Mucosa of stomach (tissue), 1 donor: ENCODE measurements around the gene ACVR1.

Source experiments
- H3K27me3 ChIP-seq: one replicate; pipeline ENCODE4 v1.7.0; 2013; ENCODE audit warnings: mild to moderate bottlenecking, low read length; ENCODE audit not compliant: control insufficient read depth, insufficient read depth
- H3K36me3 ChIP-seq: one replicate; pipeline ENCODE4 v1.7.0; 2013; ENCODE audit warnings: low read length; ENCODE audit not compliant: control insufficient read depth, insufficient read depth
- H3K4me1 ChIP-seq: one replicate; pipeline ENCODE4 v1.7.0; 2013; ENCODE audit warnings: mild to moderate bottlenecking, low read length; ENCODE audit not compliant: control insufficient read depth, insufficient read depth
- H3K4me3 ChIP-seq: one replicate; pipeline ENCODE4 v1.7.0; 2013; ENCODE audit warnings: low read length
- H3K9ac ChIP-seq: one replicate; pipeline ENCODE4 v1.7.0; 2013; ENCODE audit warnings: mild to moderate bottlenecking, low read length, moderate library complexity
- H3K9me3 ChIP-seq: one replicate; pipeline ENCODE4 v1.7.0; 2013; ENCODE audit warnings: mild to moderate bottlenecking, low read length, moderate library complexity; ENCODE audit not compliant: control insufficient read depth
- donor health status: Pancreatic carcinoma.

Gene ACVR1

DNA sequence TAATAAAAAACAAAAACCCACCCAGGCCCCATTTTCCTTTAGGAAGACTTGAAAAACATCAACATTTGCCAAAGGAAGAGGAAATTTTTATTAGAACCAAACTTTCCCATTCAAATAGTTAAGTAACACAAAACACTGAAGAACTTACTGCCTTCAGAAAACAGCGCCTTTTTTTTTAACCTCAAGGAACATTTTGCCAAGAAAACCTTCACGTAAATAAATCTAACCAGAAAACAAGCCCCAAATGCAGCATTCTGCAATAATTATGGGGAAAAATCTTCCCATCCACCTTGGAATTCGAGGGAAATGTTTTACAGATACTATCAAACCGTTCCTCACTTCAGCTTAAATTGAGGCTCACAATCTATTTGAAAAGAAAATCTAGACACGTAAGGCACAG lies 56.4 kb downstream of the ACVR1 start:
- no peak overlapping the region for H3K4me3 ChIP-seq
- H3K9ac ChIP-seq: no peak overlapping the region
- no peaks in the 10 kb centered on the region for H3K9me3 ChIP-seq
- peaks cover 8% of the 10 kb centered on the region for H3K4me1 ChIP-seq
- H3K36me3 ChIP-seq: peaks cover 5% of the 10 kb centered on the region
- no peaks in the 10 kb centered on the region for H3K27me3 ChIP-seq

DNA sequence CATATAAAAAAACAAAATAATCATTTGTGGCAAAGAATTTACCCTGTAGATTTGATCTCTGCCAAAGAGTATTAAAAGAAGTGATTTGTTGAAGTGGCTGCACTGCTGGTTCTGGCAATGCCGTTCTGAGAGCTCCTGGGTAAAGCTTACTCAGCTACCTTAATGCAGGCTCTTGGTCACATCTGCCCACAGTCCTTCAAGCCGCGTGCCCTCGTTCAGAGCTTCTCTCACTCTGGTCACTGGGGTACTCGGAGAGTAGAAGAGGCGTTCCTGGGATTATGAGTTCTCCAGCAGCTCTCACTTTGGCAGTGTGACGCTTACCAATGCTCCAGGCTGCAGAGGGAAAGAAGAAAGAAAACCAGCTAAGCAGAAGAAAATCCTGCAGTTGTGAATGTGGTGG lies 57.9 kb downstream of the ACVR1 start:
- no peaks in the 10 kb centered on the region for H3K27me3 ChIP-seq
- H3K9me3 ChIP-seq: no peaks in the 10 kb centered on the region
- no peak overlapping the region for H3K9ac ChIP-seq
- H3K4me3 ChIP-seq: no peak overlapping the region
- H3K36me3 ChIP-seq: peaks cover 5% of the 10 kb centered on the region
- peaks cover 8% of the 10 kb centered on the region for H3K4me1 ChIP-seq

DNA sequence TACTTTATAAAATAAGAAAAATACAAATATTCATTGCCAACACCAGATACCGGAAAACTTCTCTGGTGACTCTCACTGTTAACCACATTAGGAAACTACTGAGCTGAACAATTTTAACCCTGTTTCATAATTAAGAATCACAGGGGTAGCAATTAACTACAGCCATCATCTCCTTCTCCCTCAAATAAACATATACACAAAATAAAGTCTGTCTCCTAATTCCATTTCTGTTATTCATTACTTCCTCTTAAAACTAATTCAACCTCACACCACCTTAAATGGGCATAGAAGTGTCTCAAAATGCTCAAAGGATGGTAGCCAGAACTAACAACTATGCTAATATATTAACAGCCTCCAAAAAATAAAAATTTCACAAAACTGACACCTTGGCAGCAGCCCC lies 60.7 kb downstream of the ACVR1 start:
- H3K4me3 ChIP-seq: no peak overlapping the region
- no peaks in the 10 kb centered on the region for H3K9me3 ChIP-seq
- no peaks in the 10 kb centered on the region for H3K27me3 ChIP-seq
- H3K4me1 ChIP-seq: no peaks in the 10 kb centered on the region
- peaks cover 5% of the 10 kb centered on the region for H3K36me3 ChIP-seq
- H3K9ac ChIP-seq: no peak overlapping the region

DNA sequence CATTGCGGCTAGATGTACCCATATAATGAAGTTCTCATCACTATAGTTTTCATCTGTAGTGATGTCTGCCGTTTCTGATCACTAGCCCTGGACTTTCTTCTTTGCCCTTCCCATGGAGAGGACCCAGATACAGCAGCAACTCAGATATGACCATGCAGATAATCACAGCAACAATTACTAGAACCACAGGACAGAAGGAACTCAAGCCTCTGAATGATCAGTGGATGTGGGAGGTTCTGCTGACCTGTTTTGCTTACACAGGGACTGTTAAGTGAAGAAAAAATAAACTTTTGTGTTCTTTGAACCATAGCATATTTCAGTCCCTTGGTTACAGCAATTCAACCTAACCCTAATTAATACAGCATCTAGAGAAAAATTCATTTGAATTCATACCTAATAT lies 62.7 kb downstream of the ACVR1 start:
- Histone ChIP-seq H3K36me3 (peaks cover 5% of the 10 kb centered on the region), H3K27me3 (no peaks in the 10 kb centered on the region), H3K4me3 (no peak overlapping the region), H3K9ac (no peak overlapping the region), H3K4me1 (no peaks in the 10 kb centered on the region), H3K9me3 (no peaks in the 10 kb centered on the region)

DNA sequence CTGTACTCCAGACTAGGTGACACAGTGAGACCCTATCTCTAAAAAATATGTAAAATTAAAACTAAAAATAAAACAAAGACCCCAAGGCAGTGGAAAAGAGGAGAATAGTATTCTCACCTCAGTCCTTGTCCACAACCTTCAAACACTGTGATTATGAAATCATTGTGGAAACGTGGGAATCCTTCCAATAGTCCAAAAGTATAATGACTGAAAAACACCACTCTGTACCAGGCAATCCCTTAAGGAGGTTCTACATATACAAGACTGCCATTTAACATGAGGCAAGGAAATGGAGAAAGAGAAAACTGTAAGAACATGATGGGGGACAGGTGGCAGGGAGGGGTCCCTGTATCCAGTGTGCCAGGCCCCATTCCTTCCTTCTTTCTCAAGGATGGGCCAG lies 66.1 kb downstream of the ACVR1 start:
- Histone ChIP-seq H3K9me3 (no peaks in the 10 kb centered on the region), H3K27me3 (no peaks in the 10 kb centered on the region), H3K9ac (no peak overlapping the region), H3K36me3 (no peaks in the 10 kb centered on the region), H3K4me1 (no peaks in the 10 kb centered on the region), H3K4me3 (no peak overlapping the region)

DNA sequence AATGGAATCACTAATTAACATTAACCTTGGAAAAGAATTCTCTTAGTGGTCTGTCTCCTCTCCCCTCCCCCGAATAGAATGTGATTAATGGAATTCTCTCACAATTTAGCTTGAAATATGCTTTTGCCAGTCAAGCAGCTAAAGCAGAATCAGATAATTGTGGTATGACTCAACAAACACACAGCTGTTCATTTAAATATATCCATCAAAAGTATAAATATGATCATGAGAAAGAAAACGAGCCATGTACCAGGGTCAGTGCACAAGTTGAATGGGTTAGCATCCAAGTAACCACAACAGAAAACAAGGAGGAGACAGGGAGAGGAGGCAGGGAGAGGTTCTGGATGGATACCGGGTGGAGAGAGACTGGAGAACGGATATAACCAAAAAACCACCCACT lies 66.9 kb downstream of the ACVR1 start:
- no peaks in the 10 kb centered on the region for H3K36me3 ChIP-seq
- H3K27me3 ChIP-seq: no peaks in the 10 kb centered on the region
- no peaks in the 10 kb centered on the region for H3K9me3 ChIP-seq
- H3K4me1 ChIP-seq: no peaks in the 10 kb centered on the region
- no peak overlapping the region for H3K4me3 ChIP-seq
- no peak overlapping the region for H3K9ac ChIP-seq

DNA sequence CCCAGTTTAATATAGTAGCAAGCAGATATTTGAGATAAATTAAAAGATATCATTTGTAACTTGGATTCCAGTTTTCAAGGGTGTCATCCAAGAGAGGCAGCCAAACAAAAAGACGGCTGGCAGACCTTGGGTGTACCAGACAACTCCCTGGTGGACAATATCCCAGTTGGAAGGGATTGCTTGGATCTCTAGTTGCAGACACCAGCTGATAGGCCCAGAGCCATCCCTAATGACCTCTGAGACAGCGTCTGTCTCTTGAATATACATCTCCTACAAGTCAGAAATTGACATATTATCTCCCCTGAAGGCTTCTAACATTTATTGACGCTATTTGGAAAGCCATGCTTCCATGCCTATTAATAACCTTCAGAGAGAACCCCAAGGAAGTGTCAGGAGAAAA lies 67.7 kb downstream of the ACVR1 start:
- no peaks in the 10 kb centered on the region for H3K36me3 ChIP-seq
- no peaks in the 10 kb centered on the region for H3K27me3 ChIP-seq
- H3K9me3 ChIP-seq: no peaks in the 10 kb centered on the region
- H3K4me1 ChIP-seq: no peaks in the 10 kb centered on the region
- H3K9ac ChIP-seq: no peak overlapping the region
- H3K4me3 ChIP-seq: no peak overlapping the region

DNA sequence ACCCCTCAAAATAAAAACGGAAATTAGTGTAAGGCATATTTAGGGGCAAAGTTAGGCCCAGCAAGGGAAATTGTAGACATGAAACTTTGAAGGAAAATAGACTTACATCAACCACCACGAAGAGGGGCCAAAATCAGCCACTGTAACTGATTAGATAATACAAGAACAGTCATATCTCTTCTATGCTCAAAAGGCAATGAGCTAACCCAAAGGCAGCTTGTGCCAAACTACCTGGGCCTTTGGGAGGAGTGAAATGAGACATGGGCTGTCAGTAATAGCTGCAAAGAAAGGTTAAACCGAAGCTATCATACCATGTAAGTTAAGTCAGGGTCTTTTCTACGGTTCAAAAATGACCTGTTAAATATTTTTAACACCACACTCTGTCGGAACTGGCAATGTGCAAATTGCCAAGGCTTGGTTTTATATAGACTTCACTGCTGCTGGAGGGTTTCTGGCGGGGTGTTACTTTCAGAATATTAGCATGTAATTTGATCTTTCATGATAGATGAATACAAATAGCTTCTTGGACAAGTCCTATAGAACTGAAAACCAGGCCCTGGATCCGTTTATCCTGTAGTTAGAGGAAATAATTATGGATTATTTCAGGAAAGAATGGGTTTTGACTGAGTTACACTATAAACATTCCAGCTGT lies 69.6 kb downstream of the ACVR1 start:
- Histone ChIP-seq H3K4me1 (no peaks in the 10 kb centered on the region), H3K27me3 (no peaks in the 10 kb centered on the region), H3K9me3 (no peaks in the 10 kb centered on the region)

DNA sequence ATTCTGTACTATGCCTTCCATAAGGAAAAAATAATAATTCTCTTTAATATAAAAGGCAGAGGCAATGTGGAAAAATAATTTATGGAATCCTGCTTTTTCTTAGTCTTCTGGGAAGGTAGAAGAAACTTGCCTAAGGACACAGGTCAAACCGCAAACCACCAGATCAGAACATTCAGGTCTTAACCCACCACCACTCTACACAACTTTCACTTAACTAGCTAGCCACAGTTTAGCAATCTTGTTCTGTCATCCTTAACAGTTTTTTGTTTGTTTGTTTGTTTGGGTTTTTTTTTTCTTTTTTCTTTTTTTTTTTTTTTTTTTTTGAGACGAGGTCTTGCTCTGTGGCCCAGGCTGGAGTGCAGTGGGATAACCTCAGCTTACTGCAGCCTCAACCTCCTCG lies 70.6 kb downstream of the ACVR1 start:
- no peak overlapping the region for H3K4me3 ChIP-seq
- H3K36me3 ChIP-seq: no peaks in the 10 kb centered on the region
- H3K4me1 ChIP-seq: no peaks in the 10 kb centered on the region
- H3K9me3 ChIP-seq: no peaks in the 10 kb centered on the region
- H3K9ac ChIP-seq: no peak overlapping the region
- no peaks in the 10 kb centered on the region for H3K27me3 ChIP-seq

More for the DNA sequence above, 69.6 kb downstream of the ACVR1 start:
- Histone ChIP-seq H3K9ac (no peak overlapping the region), H3K36me3 (no peaks in the 10 kb centered on the region), H3K4me3 (no peak overlapping the region)

DNA sequence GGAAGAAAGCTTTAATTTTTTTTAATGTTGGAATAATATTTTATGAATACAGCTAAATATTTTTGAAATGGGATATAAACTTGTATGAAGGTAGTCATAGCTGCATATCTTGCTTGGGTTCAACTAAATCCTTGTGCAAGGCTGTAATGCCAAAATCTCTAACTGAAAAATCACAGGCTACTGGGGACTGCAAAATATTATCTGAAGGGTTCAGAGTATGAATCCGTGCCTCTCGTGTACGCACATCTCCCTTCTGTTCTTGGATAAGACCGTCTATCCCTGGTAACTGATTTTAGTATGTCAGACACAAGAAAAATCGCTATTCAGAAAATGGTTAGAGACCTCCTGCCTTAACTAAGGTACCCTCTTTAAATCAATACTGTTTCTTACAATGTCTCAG lies 71.8 kb downstream of the ACVR1 start:
- no peaks in the 10 kb centered on the region for H3K36me3 ChIP-seq
- no peak overlapping the region for H3K4me3 ChIP-seq
- no peaks in the 10 kb centered on the region for H3K9me3 ChIP-seq
- no peaks in the 10 kb centered on the region for H3K4me1 ChIP-seq
- H3K27me3 ChIP-seq: no peaks in the 10 kb centered on the region
- H3K9ac ChIP-seq: no peak overlapping the region

DNA sequence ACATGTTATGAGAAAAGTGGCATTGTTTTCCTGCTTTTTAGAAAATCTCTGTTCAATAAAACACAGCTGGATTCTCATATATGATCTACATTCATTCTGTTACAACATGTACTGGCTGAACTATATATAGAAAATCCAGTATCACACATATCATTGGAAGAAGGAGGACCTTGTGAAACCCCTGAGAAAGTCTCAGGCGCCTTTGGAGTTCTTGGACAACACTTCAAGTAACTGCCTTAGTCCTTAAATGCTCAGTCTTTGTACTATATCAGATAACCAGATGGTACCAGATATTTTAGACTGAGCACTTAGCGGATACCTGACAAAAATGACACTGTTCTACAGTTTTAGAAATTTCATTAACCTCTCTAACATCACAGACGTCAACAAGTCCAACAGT lies 72.2 kb downstream of the ACVR1 start:
- no peaks in the 10 kb centered on the region for H3K27me3 ChIP-seq
- no peaks in the 10 kb centered on the region for H3K36me3 ChIP-seq
- no peak overlapping the region for H3K9ac ChIP-seq
- H3K4me3 ChIP-seq: no peak overlapping the region
- H3K4me1 ChIP-seq: no peaks in the 10 kb centered on the region
- H3K9me3 ChIP-seq: no peaks in the 10 kb centered on the region

DNA sequence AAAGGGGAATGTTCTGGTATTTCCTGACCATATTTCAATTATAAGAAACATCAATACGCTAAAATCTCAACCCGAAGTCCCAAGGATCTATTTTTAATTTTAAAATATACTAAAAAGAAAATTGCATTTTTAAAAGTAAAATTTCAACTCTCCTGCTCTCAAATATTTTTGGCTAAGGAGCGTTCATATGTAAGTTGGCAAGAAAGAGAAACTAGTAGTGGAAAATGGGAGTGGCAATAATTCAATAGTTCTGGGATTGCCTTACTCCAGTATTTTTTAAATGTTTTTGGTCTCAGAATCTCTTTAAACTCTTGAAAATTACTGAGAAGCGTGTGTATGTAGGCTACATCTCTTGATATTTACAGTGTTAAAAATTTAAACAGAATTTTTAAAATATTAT lies 72.7 kb downstream of the ACVR1 start:
- Histone ChIP-seq H3K9me3 (no peaks in the 10 kb centered on the region), H3K4me1 (no peaks in the 10 kb centered on the region), H3K27me3 (no peaks in the 10 kb centered on the region), H3K36me3 (no peaks in the 10 kb centered on the region), H3K9ac (no peak overlapping the region), H3K4me3 (no peak overlapping the region)
